Stomach (tissue), 9 donors: ENCODE measurements around the gene SLC16A2. TPM values are rescaled to one million over a fixed set of nuclear protein-coding genes. Genes with fewer than 3 reads are reported as not detected.

Experiments
- DNase-seq, 2 donors: peaks; one replicate each; pipeline versions ENCODE4 v3.0.0 to v3.0.0-alpha.2; 2013 to 2019
- H3K27ac ChIP-seq, 5 donors: fragments of 200-600 bp in 4 of 5; sonication (generic) in 4 of 5; one replicate each; pipeline ENCODE4 v1.5.1; 2013 to 2019; ENCODE audit warnings: mild to moderate bottlenecking in 1 of 5, moderate library complexity in 1 of 5
- H3K27me3 ChIP-seq, 3 donors: fragments of 200-600 bp; sonication (generic); one replicate each; pipeline ENCODE4 v1.5.1; 2017 to 2019; ENCODE audit warnings: mixed run types in 1 of 3
- H3K36me3 ChIP-seq, 4 donors: fragments of 200-600 bp; sonication (generic); 1 replicate in 3 of 4; 2 replicates in 1 of 4; pipeline ENCODE4 v1.5.1; 2016 to 2019
- H3K4me1 ChIP-seq, 4 donors: fragments of 200-600 bp; sonication (generic); one replicate each; pipeline ENCODE4 v1.5.1; 2016 to 2019
- H3K4me3 ChIP-seq, 4 donors: fragments of 200-600 bp; sonication (generic) in 3 of 4; one replicate each; pipeline ENCODE4 v1.5.1; 2016 to 2019; ENCODE audit warnings: mild to moderate bottlenecking in 1 of 4
- H3K9me3 ChIP-seq, 4 donors: fragments of 200-600 bp; sonication (generic); one replicate each; pipeline ENCODE4 v1.5.1; 2016 to 2019
- CTCF ChIP-seq, 7 experiments: fragments of 450-650 bp in 4 of 7; fragments of 200-600 bp in 3 of 7; sonication (generic) in 3 of 7; IDR thresholded peaks; one replicate each; pipeline ENCODE4 v1.5.1; 2016 to 2019; ENCODE audit warnings: antibody characterized with exemption in 7 of 7, control low read depth in 2 of 7, mild to moderate bottlenecking in 1 of 7
- EP300 ChIP-seq: sonication (generic); formaldehyde crosslinking; IDR thresholded peaks from one replicate; pipeline ENCODE4 v1.6.1; 2017; ENCODE audit warnings: antibody characterized with exemption
- POLR2A ChIP-seq, 4 donors: fragments of 450-650 bp; IDR thresholded peaks; one replicate each; pipeline ENCODE4 v1.6.1; 2016; ENCODE audit warnings: antibody characterized with exemption in 4 of 4, control low read depth in 2 of 4, mild to moderate bottlenecking in 1 of 4, moderate library complexity in 1 of 4
- POLR2AphosphoS5 ChIP-seq, 3 donors: sonication (generic); formaldehyde crosslinking; IDR thresholded peaks; one replicate each; pipeline ENCODE4 v1.6.1; 2016; ENCODE audit warnings: antibody characterized with exemption in 3 of 3
- WGBS, 5 donors: extraction: QIAGEN DNeasy Blood & Tissue Kit in 3 of 5; methylation state at CpG; one replicate each; pipeline versions ENCODE4 v1.1.5 to v1.1.7; 2013 to 2018; 5-methylcytosine and 5-hydroxymethylcytosine counted together
- intact Hi-C: fragments of 100-400 bp; cut with DNase I; formaldehyde crosslinking; loops from one replicate; pipeline ENCODE4 v1.15.1; 2023; ENCODE audit warnings: low total_unique reads
- polyA plus RNA-seq, 3 donors: library from polyadenylated mRNA; stranded (reverse); fragments of 200-250 nt; gene quantifications; one replicate each; pipeline ENCODE4 v1.2.3, GENCODE V29; 2013
- total RNA-seq, 5 donors: library from RNA; depleted of rRNA; stranded (reverse); fragments of >200 nt; gene quantifications; one replicate each; pipeline versions ENCODE4 v1.1.0 to v1.2.3, GENCODE V29; 2014 to 2016
- donor health status: healthy with polysubstance abuse.
- donor health status: Bipolar disorder and iron deficiency.
- donor health status: healthy.

Gene SLC16A2
- total and polyA plus RNA-seq, 8 donors: 0.29 to 4.4 (median 2.4) TPM; not detected in 1

GRCh38 chrX:74521961-74522751 lies 100.9 kb downstream of the SLC16A2 start:
- H3K4me1 ChIP-seq: peaks cover 0 to 4% (median 0%) of the 10 kb centered on the region in 4 donors
- H3K36me3 ChIP-seq: peaks cover 0 to 4% (median 0%) of the 10 kb centered on the region in 4 donors
- WGBS, 5 donors: 72 to 87% (median 80%) methylated on average over 7 to 9 of the region's 9 CpGs
- H3K27me3 ChIP-seq: no peaks in the 10 kb centered on the region
- DNase-seq: peak in 1 of 2 donors; percentile 77
- H3K9me3 ChIP-seq: no peaks in the 10 kb centered on the region
- peak overlapping the region in 3 of 5 donors; percentile 16 to 77 (median 66) for H3K27ac ChIP-seq
- TF ChIP-seq POLR2A (IDR thresholded peaks at IDR 0.05) (no peak), CTCF (IDR thresholded peaks at IDR 0.05) (no peak), POLR2AphosphoS5 (IDR thresholded peaks at IDR 0.05) (peak in 1 of 3 donors; percentile 28), EP300 (no peak)
- intact Hi-C loops: no loop called here
- H3K4me3 ChIP-seq: no peak overlapping the region

GRCh38 chrX:74523224-74523623 lies 101.9 kb downstream of the SLC16A2 start:
- no peak overlapping the region for H3K4me3 ChIP-seq
- no peaks in the 10 kb centered on the region for H3K9me3 ChIP-seq
- peaks cover 0 to 4% (median 0%) of the 10 kb centered on the region in 4 donors for H3K36me3 ChIP-seq
- intact Hi-C loops: no loop called here
- H3K27me3 ChIP-seq: no peaks in the 10 kb centered on the region
- H3K27ac ChIP-seq: peak overlapping the region in 1 of 5 donors; percentile 77
- H3K4me1 ChIP-seq: peaks cover 0 to 4% (median 0%) of the 10 kb centered on the region in 4 donors
- 81 to 94% (median 90%) methylated on average over 1 of the region's 1 CpG; no CpG with 5 or more reads in 1 of the 5 donors for WGBS, 5 donors
- TF ChIP-seq CTCF (IDR thresholded peaks at IDR 0.05) (no peak), POLR2AphosphoS5 (IDR thresholded peaks at IDR 0.05) (no peak), POLR2A (IDR thresholded peaks at IDR 0.05) (no peak), EP300 (no peak)
- DNase-seq: no peak

GRCh38 chrX:74523870-74524735 lies 102.8 kb downstream of the SLC16A2 start:
- Histone ChIP-seq H3K4me3 (no peak overlapping the region), H3K4me1 (peaks cover 0 to 4% (median 0%) of the 10 kb centered on the region in 4 donors), H3K9me3 (no peaks in the 10 kb centered on the region), H3K36me3 (peaks cover 0 to 4% (median 0%) of the 10 kb centered on the region in 4 donors), H3K27ac (no peak overlapping the region), H3K27me3 (no peaks in the 10 kb centered on the region)
- no peak for DNase-seq
- intact Hi-C loops: no loop called here
- WGBS, 5 donors: 77 to 98% (median 92%) methylated on average over 7 to 13 of the region's 13 CpGs
- TF ChIP-seq POLR2AphosphoS5 (IDR thresholded peaks at IDR 0.05) (no peak), CTCF (IDR thresholded peaks at IDR 0.05) (no peak), POLR2A (IDR thresholded peaks at IDR 0.05) (no peak), EP300 (no peak)

GRCh38 chrX:74525116-74525515 lies 103.8 kb downstream of the SLC16A2 start:
- intact Hi-C loops: no loop called here
- H3K27ac ChIP-seq: no peak overlapping the region
- H3K36me3 ChIP-seq: peaks cover 0 to 4% (median 0%) of the 10 kb centered on the region in 4 donors
- no peaks in the 10 kb centered on the region for H3K9me3 ChIP-seq
- peaks cover 0 to 4% (median 0%) of the 10 kb centered on the region in 4 donors for H3K4me1 ChIP-seq
- no peak for DNase-seq
- H3K27me3 ChIP-seq: no peaks in the 10 kb centered on the region
- H3K4me3 ChIP-seq: no peak overlapping the region
- TF ChIP-seq POLR2AphosphoS5 (IDR thresholded peaks at IDR 0.05): no peak
- no peak for TF ChIP-seq CTCF (IDR thresholded peaks at IDR 0.05)
- no peak for TF ChIP-seq POLR2A (IDR thresholded peaks at IDR 0.05)
- no peak for TF ChIP-seq EP300
